ENCODE data around the gene REPS1. TPM values are rescaled to one million over a fixed set of nuclear protein-coding genes. Genes with fewer than 3 reads are reported as not detected.

Gene REPS1
- polyA plus RNA-seq, 1 of the 3 experiments (the other 2 are of a cell fraction) = 26.2 TPM

GRCh38 chr6:138958595-138958994 lies 29.5 kb downstream of the REPS1 start:
- no peak overlapping the region for H3K27ac ChIP-seq (ENCODE audit: low read depth in 2 of 2, low read length in 1 of 2)
- peaks cover 83% of the 10 kb centered on the region for H3K79me2 ChIP-seq (ENCODE audit: insufficient read depth)
- no peaks in the 10 kb centered on the region for H3K27me3 ChIP-seq (ENCODE audit: insufficient read depth)
- H4K20me1 ChIP-seq (ENCODE audit: insufficient read depth) = 0 out of 2 replicates have a peak, but pooled peaks cover 3% of the 10 kb centered on the region
- POLR2A ChIA-PET = no interaction called here
- peaks cover 0 to 11% of the 10 kb centered on the region in 2 experiments; a peak in 1 of 4 replicates for H3K4me1 ChIP-seq (ENCODE audit: control insufficient read depth in 1 of 2, insufficient read depth in 2 of 2, low read depth in 1 of 2, low read length in 1 of 2)
- CTCF ChIA-PET = no interaction called here
- H3F3A ChIP-seq (replicated peaks; ENCODE audit: insufficient read depth) = peaks cover 5% of the 10 kb centered on the region
- H3K4me2 ChIP-seq = no peak overlapping the region
- no peaks in the 10 kb centered on the region for H3K9me2 ChIP-seq
- DNase-seq = no peak
- WGBS (ENCODE audit: low lambda C conversion rate) = 90% methylated on average over 1 of the region's 1 CpG
- H2AFZ ChIP-seq (ENCODE audit: low read depth) = no peak overlapping the region
- no peak overlapping the region for H3K9ac ChIP-seq
- H3K4me3 ChIP-seq (ENCODE audit: low read depth in 2 of 2, low read length in 1 of 2) = no peak overlapping the region
- no peaks in the 10 kb centered on the region for H3K9me3 ChIP-seq
- no peaks in the 10 kb centered on the region for H3K36me3 ChIP-seq (replicated peaks in 1 of 2; ENCODE audit: control insufficient read depth in 1 of 2, insufficient read depth in 2 of 2, low read length in 1 of 2)
- TF ChIP-seq JUND (IDR thresholded peaks at IDR 0.05) (no peak), MEF2A (IDR thresholded peaks at IDR 0.05; ENCODE audit: borderline replicate concordance, low read depth) (no peak), FOXM1 (IDR thresholded peaks at IDR 0.05; ENCODE audit: low read depth) (no peak), TEAD4 (IDR thresholded peaks at IDR 0.05; ENCODE audit: borderline replicate concordance, insufficient read depth) (no peak), TAF1 (IDR thresholded peaks at IDR 0.05; ENCODE audit: borderline replicate concordance, low read depth, low read length) (no peak), USF1 (IDR thresholded peaks at IDR 0.05; ENCODE audit: borderline replicate concordance, low read depth) (no peak), TCF12 (IDR thresholded peaks at IDR 0.05) (no peak), SIN3A (IDR thresholded peaks at IDR 0.05; ENCODE audit: borderline replicate concordance, low read depth, low read length) (no peak), FOSL2 (IDR thresholded peaks at IDR 0.05; ENCODE audit: borderline replicate concordance, low read depth) (no peak), EP300 (IDR thresholded peaks at IDR 0.05; ENCODE audit: borderline replicate concordance in 1 of 2, low read depth in 1 of 2, low read length in 1 of 2) (no peak), ZBTB33 (IDR thresholded peaks at IDR 0.05; ENCODE audit: borderline replicate concordance, low read depth) (no peak), POLR2AphosphoS5 (IDR thresholded peaks at IDR 0.05; ENCODE audit: low read depth, low read length) (no peak)
- TF ChIP-seq, protein P1, sequence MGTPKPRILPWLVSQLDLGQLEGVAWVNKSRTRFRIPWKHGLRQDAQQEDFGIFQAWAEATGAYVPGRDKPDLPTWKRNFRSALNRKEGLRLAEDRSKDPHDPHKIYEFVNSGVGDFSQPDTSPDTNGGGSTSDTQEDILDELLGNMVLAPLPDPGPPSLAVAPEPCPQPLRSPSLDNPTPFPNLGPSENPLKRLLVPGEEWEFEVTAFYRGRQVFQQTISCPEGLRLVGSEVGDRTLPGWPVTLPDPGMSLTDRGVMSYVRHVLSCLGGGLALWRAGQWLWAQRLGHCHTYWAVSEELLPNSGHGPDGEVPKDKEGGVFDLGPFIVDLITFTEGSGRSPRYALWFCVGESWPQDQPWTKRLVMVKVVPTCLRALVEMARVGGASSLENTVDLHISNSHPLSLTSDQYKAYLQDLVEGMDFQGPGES (IDR thresholded peaks at IDR 0.05; ENCODE audit: low read depth, low read length) = no peak
- TF ChIP-seq, protein P2, sequence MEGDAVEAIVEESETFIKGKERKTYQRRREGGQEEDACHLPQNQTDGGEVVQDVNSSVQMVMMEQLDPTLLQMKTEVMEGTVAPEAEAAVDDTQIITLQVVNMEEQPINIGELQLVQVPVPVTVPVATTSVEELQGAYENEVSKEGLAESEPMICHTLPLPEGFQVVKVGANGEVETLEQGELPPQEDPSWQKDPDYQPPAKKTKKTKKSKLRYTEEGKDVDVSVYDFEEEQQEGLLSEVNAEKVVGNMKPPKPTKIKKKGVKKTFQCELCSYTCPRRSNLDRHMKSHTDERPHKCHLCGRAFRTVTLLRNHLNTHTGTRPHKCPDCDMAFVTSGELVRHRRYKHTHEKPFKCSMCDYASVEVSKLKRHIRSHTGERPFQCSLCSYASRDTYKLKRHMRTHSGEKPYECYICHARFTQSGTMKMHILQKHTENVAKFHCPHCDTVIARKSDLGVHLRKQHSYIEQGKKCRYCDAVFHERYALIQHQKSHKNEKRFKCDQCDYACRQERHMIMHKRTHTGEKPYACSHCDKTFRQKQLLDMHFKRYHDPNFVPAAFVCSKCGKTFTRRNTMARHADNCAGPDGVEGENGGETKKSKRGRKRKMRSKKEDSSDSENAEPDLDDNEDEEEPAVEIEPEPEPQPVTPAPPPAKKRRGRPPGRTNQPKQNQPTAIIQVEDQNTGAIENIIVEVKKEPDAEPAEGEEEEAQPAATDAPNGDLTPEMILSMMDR (IDR thresholded peaks at IDR 0.05) = no peak
